ENCODE measurements around the gene SLC2A13. TPM values are rescaled to one million over a fixed set of nuclear protein-coding genes. Genes with fewer than 3 reads are reported as not detected.

SLC2A13 gene
- total RNA-seq, 4 donors from 2014 or later, result 1.4 to 2.8 (median 2.3) TPM

- in situ Hi-C loops (cut with MboI; ENCODE audit: low sequenced_read_pairs in 4 of 4) (no loop called here), intact Hi-C loops (cut with DNase I; ENCODE audit: low total_unique reads) (no loop called here)
- Histone ChIP-seq H3K27ac (no peak overlapping the region), H3K36me3 (no peaks in the 10 kb centered on the region), H3K9me3 (no peaks in the 10 kb centered on the region), H3K4me3 (no peak overlapping the region), H3K4me1 (no peaks in the 10 kb centered on the region), H3K27me3 (no peaks in the 10 kb centered on the region)
- ATAC-seq (no peak), DNase-seq (no peak)
- no peak for TF ChIP-seq CTCF (IDR thresholded peaks at IDR 0.05 in 4 of 5, conservative IDR thresholded peaks at IDR 0.05 in 1 of 5)
- no peak for TF ChIP-seq POLR2A (IDR thresholded peaks at IDR 0.05)
These were observed 146.8 kb downstream of the SLC2A13 start for GRCh38 chr12:39959031-39959430.

DNA sequence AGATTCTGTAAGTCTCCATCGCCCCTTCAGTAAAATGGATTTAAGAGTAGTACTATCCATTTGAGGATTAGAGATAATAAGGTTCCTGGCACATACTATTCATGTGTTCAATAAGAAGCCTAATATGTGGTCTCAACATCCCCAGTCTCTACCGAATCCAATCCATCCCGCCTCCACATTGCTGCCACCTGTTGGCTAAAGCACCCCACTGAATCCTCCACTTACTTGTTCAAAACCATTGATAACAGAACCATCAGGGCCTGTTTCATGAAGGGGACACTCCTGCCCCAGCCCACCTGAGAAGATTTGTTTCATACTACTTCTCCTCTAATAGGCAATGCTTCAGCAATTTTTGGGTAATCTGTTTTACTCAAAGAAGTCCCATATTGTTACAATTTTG is 147.5 kb downstream of the SLC2A13 start:
- intact Hi-C loops (cut with DNase I; ENCODE audit: low total_unique reads) (no loop called here), in situ Hi-C loops (cut with MboI; ENCODE audit: low sequenced_read_pairs in 4 of 4) (no loop called here)
- Histone ChIP-seq H3K4me1 (no peaks in the 10 kb centered on the region), H3K4me3 (no peak overlapping the region), H3K9me3 (no peaks in the 10 kb centered on the region), H3K27me3 (no peaks in the 10 kb centered on the region), H3K36me3 (no peaks in the 10 kb centered on the region), H3K27ac (no peak overlapping the region)
- no peak for TF ChIP-seq POLR2A (IDR thresholded peaks at IDR 0.05)
- ATAC-seq (no peak), DNase-seq (no peak)

DNA sequence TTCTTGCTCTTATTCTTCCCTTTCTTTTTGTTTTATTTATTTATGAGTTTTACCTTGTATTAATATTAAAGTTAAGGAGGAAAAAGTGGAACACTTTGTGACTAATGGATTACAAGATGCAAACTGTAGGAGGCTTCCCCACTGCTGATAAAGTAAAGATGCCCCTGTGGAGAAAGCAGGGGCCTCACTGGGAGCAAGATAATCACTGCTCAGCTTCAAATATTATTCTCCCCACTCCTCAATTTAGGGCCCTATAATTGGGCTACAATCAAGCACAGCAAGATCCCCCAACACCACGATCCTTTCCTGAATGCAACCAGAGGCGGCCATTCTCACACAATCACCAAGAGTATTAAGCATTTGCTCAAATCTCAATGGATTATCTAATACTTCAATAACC is 149.2 kb downstream of the SLC2A13 start:
- TF ChIP-seq CTCF (IDR thresholded peaks at IDR 0.05 in 4 of 5, conservative IDR thresholded peaks at IDR 0.05 in 1 of 5) (no peak), POLR2A (IDR thresholded peaks at IDR 0.05) (no peak)
- Histone ChIP-seq H3K9me3 (no peaks in the 10 kb centered on the region), H3K27me3 (no peaks in the 10 kb centered on the region), H3K4me1 (no peaks in the 10 kb centered on the region), H3K4me3 (no peak overlapping the region), H3K36me3 (no peaks in the 10 kb centered on the region), H3K27ac (no peak overlapping the region)
- ATAC-seq (no peak), DNase-seq (no peak)
- intact Hi-C loops (cut with DNase I; ENCODE audit: low total_unique reads), result no loop called here
- in situ Hi-C loops (cut with MboI; ENCODE audit: low sequenced_read_pairs in 4 of 4), result no loop called here

DNA sequence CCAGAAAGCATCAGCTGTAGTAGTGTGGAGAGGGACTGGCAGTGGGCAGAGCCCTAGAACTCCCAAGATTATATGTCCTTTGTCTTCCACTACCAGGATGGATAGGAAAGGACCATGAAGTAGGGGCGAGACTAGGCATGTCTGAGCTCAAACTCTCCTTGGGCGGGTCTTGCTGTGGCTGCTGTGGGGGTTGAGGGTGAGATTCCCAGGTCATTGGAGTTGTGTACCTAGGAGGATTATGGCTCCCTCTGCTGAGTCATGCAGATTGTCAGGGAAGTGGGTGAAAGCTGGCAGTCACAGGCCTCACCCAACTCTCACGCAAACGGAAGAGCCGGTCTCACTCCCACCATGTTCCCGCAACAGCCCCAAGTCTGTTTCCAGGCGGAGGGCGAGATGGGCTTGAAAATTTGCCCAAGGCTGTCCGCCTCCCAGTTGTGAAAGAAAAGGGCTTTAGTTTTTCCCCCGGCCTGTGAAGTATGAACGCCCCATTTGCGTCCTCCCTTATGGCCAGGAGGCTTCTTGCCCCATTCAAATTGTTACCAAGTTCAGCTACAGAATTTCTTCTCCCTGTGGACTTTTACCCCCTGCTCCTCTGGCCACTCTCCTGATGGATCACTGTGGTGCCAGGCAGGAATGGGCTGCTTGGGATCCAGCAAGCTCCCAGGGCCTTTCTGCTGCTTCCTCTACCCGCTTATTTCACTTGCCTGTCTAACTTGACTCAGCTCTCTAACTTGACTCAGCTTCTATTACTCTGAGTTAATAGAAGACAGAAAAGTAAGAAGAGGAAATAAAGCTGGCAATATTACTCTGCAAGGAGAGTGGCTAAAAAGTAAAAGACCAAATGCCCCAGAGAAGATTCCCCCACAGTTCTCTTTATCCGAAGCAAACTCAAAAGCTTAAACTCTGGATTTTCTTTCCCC is 159.3 kb downstream of the SLC2A13 start:
- Histone ChIP-seq H3K36me3 (no peaks in the 10 kb centered on the region), H3K27ac (no peak overlapping the region), H3K27me3 (no peaks in the 10 kb centered on the region), H3K4me3 (no peak overlapping the region), H3K4me1 (no peaks in the 10 kb centered on the region), H3K9me3 (no peaks in the 10 kb centered on the region)
- TF ChIP-seq CTCF (IDR thresholded peaks at IDR 0.05 in 4 of 5, conservative IDR thresholded peaks at IDR 0.05 in 1 of 5) (no peak), POLR2A (IDR thresholded peaks at IDR 0.05) (no peak)
- DNase-seq (no peak), ATAC-seq (no peak)
- intact Hi-C loops (cut with DNase I; ENCODE audit: low total_unique reads), result no loop called here
- in situ Hi-C loops (cut with MboI; ENCODE audit: low sequenced_read_pairs in 4 of 4), result no loop called here

DNA sequence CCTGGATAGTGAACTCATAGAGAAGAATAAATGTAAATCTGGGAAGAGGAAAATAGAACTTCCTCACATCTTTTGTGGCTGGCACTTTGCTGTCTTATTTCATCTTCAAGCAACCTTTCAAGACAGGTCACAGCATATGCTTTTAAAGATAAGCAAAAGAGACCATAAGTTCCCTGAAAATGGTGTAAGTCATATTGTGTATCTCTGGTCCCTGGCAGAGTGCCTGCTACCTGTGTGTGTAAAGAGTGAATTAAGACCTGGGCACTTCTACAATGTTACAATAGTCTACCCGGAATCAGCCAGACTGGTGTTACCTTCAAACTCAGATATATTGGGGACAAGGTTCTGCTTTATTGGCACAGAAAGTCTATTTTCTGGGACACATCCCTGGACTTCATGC is 168.8 kb downstream of the SLC2A13 start:
- in situ Hi-C loops (cut with MboI; ENCODE audit: low sequenced_read_pairs in 4 of 4), result no loop called here
- ATAC-seq, result no peak

More for the DNA sequence above, 168.8 kb downstream of the SLC2A13 start:
- no peak for DNase-seq
- intact Hi-C loops (cut with DNase I; ENCODE audit: low total_unique reads), result no loop called here
- Histone ChIP-seq H3K9me3 (no peaks in the 10 kb centered on the region), H3K27ac (no peak overlapping the region), H3K27me3 (no peaks in the 10 kb centered on the region), H3K4me3 (no peak overlapping the region), H3K36me3 (no peaks in the 10 kb centered on the region), H3K4me1 (no peaks in the 10 kb centered on the region)
- TF ChIP-seq POLR2A (IDR thresholded peaks at IDR 0.05) (no peak), CTCF (IDR thresholded peaks at IDR 0.05 in 4 of 5, conservative IDR thresholded peaks at IDR 0.05 in 1 of 5) (no peak)
